ENCODE results near the gene ACOT13.

DNA sequence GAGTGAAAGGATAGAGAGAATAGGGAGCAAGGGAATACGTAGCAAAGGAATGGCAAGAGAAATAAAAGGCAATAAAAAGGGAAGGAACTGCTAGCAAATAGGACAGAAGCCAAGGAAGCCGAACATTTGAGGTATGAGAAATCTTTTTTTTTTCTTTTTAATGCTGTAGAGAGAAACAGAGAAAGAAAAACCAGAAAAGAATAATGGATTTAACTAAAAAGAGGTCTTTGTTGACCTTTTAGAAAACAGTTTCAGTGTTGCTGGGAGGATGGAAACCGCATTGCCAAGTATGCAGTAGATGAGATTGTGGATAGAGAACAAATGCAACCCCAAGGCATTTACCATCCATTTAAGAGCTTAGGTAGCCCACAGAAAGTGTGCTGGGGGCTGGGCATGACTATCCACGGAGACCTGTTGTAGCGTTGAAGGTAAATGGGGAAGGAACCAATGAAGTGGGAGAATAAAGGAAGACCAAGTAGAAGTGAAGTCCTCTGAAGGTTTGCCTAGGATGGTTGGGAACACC, 75.4 kb downstream of the ACOT13 start:
- TF ChIP-seq, protein P1, sequence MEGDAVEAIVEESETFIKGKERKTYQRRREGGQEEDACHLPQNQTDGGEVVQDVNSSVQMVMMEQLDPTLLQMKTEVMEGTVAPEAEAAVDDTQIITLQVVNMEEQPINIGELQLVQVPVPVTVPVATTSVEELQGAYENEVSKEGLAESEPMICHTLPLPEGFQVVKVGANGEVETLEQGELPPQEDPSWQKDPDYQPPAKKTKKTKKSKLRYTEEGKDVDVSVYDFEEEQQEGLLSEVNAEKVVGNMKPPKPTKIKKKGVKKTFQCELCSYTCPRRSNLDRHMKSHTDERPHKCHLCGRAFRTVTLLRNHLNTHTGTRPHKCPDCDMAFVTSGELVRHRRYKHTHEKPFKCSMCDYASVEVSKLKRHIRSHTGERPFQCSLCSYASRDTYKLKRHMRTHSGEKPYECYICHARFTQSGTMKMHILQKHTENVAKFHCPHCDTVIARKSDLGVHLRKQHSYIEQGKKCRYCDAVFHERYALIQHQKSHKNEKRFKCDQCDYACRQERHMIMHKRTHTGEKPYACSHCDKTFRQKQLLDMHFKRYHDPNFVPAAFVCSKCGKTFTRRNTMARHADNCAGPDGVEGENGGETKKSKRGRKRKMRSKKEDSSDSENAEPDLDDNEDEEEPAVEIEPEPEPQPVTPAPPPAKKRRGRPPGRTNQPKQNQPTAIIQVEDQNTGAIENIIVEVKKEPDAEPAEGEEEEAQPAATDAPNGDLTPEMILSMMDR (IDR thresholded peaks at IDR 0.05) = no peak
- TF ChIP-seq POLR2A (IDR thresholded peaks at IDR 0.05; ENCODE audit: low read depth) = no peak

All from esophagus muscularis mucosa (tissue), 3 donors.